HUES48 (cell line): ENCODE measurements around the gene CELA1.

ENCODE experiments used
- H3K27ac ChIP-seq: one replicate; pipeline ENCODE4 v1.7.0; 2013; ENCODE audit warnings: low read depth, low read length, inconsistent platforms
- H3K27me3 ChIP-seq: 2 replicates; pipeline ENCODE4 v1.6.1; 2013; ENCODE audit warnings: mild to moderate bottlenecking, low read length; ENCODE audit not compliant: control insufficient read depth, insufficient read depth
- H3K36me3 ChIP-seq: 2 replicates; pipeline ENCODE4 v1.6.1; 2013; ENCODE audit warnings: low read length; ENCODE audit not compliant: control insufficient read depth, insufficient read depth
- H3K4me1 ChIP-seq: 2 replicates; pipeline ENCODE4 v1.6.1; 2013; ENCODE audit warnings: mild to moderate bottlenecking, low read length; ENCODE audit not compliant: control insufficient read depth, insufficient read depth
- H3K4me3 ChIP-seq: 2 replicates; pipeline ENCODE4 v1.5.1; 2013; ENCODE audit warnings: mild to moderate bottlenecking, low read depth, low read length
- H3K9ac ChIP-seq: 2 replicates; pipeline ENCODE4 v1.6.1; 2013; ENCODE audit warnings: mild to moderate bottlenecking, low read depth, low read length, moderate library complexity
- H3K9me3 ChIP-seq: 2 replicates; pipeline ENCODE4 v1.6.1; 2013; ENCODE audit warnings: low read length; ENCODE audit not compliant: control insufficient read depth, insufficient read depth

The CELA1 gene

GRCh38 chr12:51388069-51388799, 41.8 kb upstream of the CELA1 start:
- Histone ChIP-seq H3K4me3 (no peak overlapping the region), H3K9me3 (no peaks in the 10 kb centered on the region), H3K9ac (no peak overlapping the region), H3K27ac (peak overlapping the region; percentile 42), H3K36me3 (peaks cover under 1% of the 10 kb centered on the region; the same call in 1 of the 2 replicates), H3K4me1 (peaks cover 32% of the 10 kb centered on the region), H3K27me3 (no peaks in the 10 kb centered on the region)

GRCh38 chr12:51386351-51386750, 39.9 kb upstream of the CELA1 start:
- Histone ChIP-seq H3K4me1 (peaks cover 37% of the 10 kb centered on the region), H3K27ac (no peak overlapping the region), H3K4me3 (no peak overlapping the region), H3K9ac (no peak overlapping the region), H3K9me3 (no peaks in the 10 kb centered on the region), H3K36me3 (peaks cover 15% of the 10 kb centered on the region; the same call in 1 of the 2 replicates), H3K27me3 (no peaks in the 10 kb centered on the region)

- Histone ChIP-seq H3K27ac (no peak overlapping the region), H3K27me3 (no peaks in the 10 kb centered on the region), H3K4me3 (no peak overlapping the region), H3K9ac (no peak overlapping the region), H3K36me3 (peaks cover 37% of the 10 kb centered on the region), H3K9me3 (no peaks in the 10 kb centered on the region), H3K4me1 (peaks cover 25% of the 10 kb centered on the region)
These were observed 36.9 kb upstream of the CELA1 start for GRCh38 chr12:51383269-51383905.

GRCh38 chr12:51382173-51382572, 35.7 kb upstream of the CELA1 start:
- peaks cover 46% of the 10 kb centered on the region for H3K36me3 ChIP-seq
- H3K9me3 ChIP-seq, result no peaks in the 10 kb centered on the region
- no peak overlapping the region for H3K27ac ChIP-seq
- H3K27me3 ChIP-seq, result no peaks in the 10 kb centered on the region
- no peak overlapping the region for H3K4me3 ChIP-seq
- H3K4me1 ChIP-seq, result peaks cover 15% of the 10 kb centered on the region; the same call in 1 of the 2 replicates
- H3K9ac ChIP-seq, result no peak overlapping the region

GRCh38 chr12:51381226-51382079, 35.0 kb upstream of the CELA1 start:
- no peaks in the 10 kb centered on the region for H3K27me3 ChIP-seq
- H3K4me1 ChIP-seq, result peaks cover 15% of the 10 kb centered on the region; the same call in 1 of the 2 replicates
- H3K4me3 ChIP-seq, result no peak overlapping the region
- H3K9ac ChIP-seq, result no peak overlapping the region
- no peaks in the 10 kb centered on the region for H3K9me3 ChIP-seq
- peaks cover 53% of the 10 kb centered on the region for H3K36me3 ChIP-seq
- H3K27ac ChIP-seq, result no peak overlapping the region

GRCh38 chr12:51379571-51379970, 33.1 kb upstream of the CELA1 start:
- no peaks in the 10 kb centered on the region for H3K9me3 ChIP-seq
- H3K4me3 ChIP-seq, result no peak overlapping the region
- H3K9ac ChIP-seq, result no peak overlapping the region
- H3K27ac ChIP-seq, result no peak overlapping the region
- peaks cover 65% of the 10 kb centered on the region for H3K36me3 ChIP-seq
- peaks cover 15% of the 10 kb centered on the region; the same call in 1 of the 2 replicates for H3K4me1 ChIP-seq
- H3K27me3 ChIP-seq, result no peaks in the 10 kb centered on the region

GRCh38 chr12:51378749-51379148, 32.3 kb upstream of the CELA1 start:
- no peaks in the 10 kb centered on the region for H3K27me3 ChIP-seq
- H3K27ac ChIP-seq, result no peak overlapping the region
- peaks cover 11% of the 10 kb centered on the region; the same call in 1 of the 2 replicates for H3K4me1 ChIP-seq
- no peaks in the 10 kb centered on the region for H3K9me3 ChIP-seq
- H3K36me3 ChIP-seq, result peaks cover 73% of the 10 kb centered on the region
- no peak overlapping the region for H3K9ac ChIP-seq
- no peak overlapping the region for H3K4me3 ChIP-seq

- Histone ChIP-seq H3K27ac (no peak overlapping the region), H3K36me3 (peaks cover 68% of the 10 kb centered on the region)
These were observed 30.9 kb upstream of the CELA1 start for GRCh38 chr12:51377099-51377984.

GRCh38 chr12:51374856-51375255, 28.4 kb upstream of the CELA1 start:
- no peaks in the 10 kb centered on the region for H3K27me3 ChIP-seq
- H3K27ac ChIP-seq, result no peak overlapping the region

More at GRCh38 chr12:51377099-51377984, 30.9 kb upstream of the CELA1 start:
- peaks cover 8% of the 10 kb centered on the region; the same call in 1 of the 2 replicates for H3K4me1 ChIP-seq
- no peak overlapping the region for H3K9ac ChIP-seq
- no peak overlapping the region for H3K4me3 ChIP-seq
- H3K9me3 ChIP-seq, result no peaks in the 10 kb centered on the region
- no peaks in the 10 kb centered on the region for H3K27me3 ChIP-seq

GRCh38 chr12:51374361-51374760, 27.9 kb upstream of the CELA1 start:
- Histone ChIP-seq H3K9ac (no peak overlapping the region), H3K4me1 (peaks cover 9% of the 10 kb centered on the region), H3K4me3 (no peak overlapping the region), H3K9me3 (no peaks in the 10 kb centered on the region), H3K27ac (no peak overlapping the region), H3K36me3 (peaks cover 51% of the 10 kb centered on the region), H3K27me3 (no peaks in the 10 kb centered on the region)

More at GRCh38 chr12:51374856-51375255, 28.4 kb upstream of the CELA1 start:
- H3K9ac ChIP-seq, result no peak overlapping the region
- no peaks in the 10 kb centered on the region for H3K9me3 ChIP-seq
- H3K4me3 ChIP-seq, result no peak overlapping the region
- peaks cover 9% of the 10 kb centered on the region for H3K4me1 ChIP-seq
- peaks cover 54% of the 10 kb centered on the region for H3K36me3 ChIP-seq
